Activated effector memory CD4-positive, alpha-beta T cell treated with Interleukin-2 at 50 U/mL for 16 hours (primary cell): ENCODE measurements around the gene UCN3.

Source experiments
- DNase-seq: peaks from one replicate; pipeline ENCODE4 v3.0.0-alpha.2; 2020

Gene UCN3

GRCh38 chr10:5364890-5365338 is at the start of gene UCN3:
Gene UCN3 (plus strand): TSS chr10:5364966. CDS start chr10:5373721, 8,755 bp downstream.
- DNase-seq: no peak

GRCh38 chr10:5317547-5318107 is 47.1 kb upstream of the UCN3 start:
- DNase-seq: peak; percentile 34

- DNase-seq: no peak
Measured at GRCh38 chr10:5318148-5318547, 46.6 kb upstream of the UCN3 start.

- no peak for DNase-seq
Measured at GRCh38 chr10:5319863-5320262, 44.9 kb upstream of the UCN3 start.

- no peak for DNase-seq
Measured at GRCh38 chr10:5321273-5321672, 43.5 kb upstream of the UCN3 start.

GRCh38 chr10:5323446-5323845 is 41.3 kb upstream of the UCN3 start:
- DNase-seq: no peak

GRCh38 chr10:5325076-5325475 is 39.7 kb upstream of the UCN3 start:
- no peak for DNase-seq

GRCh38 chr10:5334196-5334880 is 30.4 kb upstream of the UCN3 start:
- DNase-seq: no peak

GRCh38 chr10:5338010-5338409 is 26.8 kb upstream of the UCN3 start:
- no peak for DNase-seq

- no peak for DNase-seq
Measured at GRCh38 chr10:5343092-5343491, 21.7 kb upstream of the UCN3 start.

GRCh38 chr10:5343561-5343960 is 21.2 kb upstream of the UCN3 start:
- no peak for DNase-seq

- no peak for DNase-seq
Measured at GRCh38 chr10:5343979-5344378, 20.8 kb upstream of the UCN3 start.

GRCh38 chr10:5344746-5345145 is 20.0 kb upstream of the UCN3 start:
- no peak for DNase-seq

- no peak for DNase-seq
Measured at GRCh38 chr10:5346881-5347280, 17.9 kb upstream of the UCN3 start.

GRCh38 chr10:5349362-5349761 is 15.4 kb upstream of the UCN3 start:
- DNase-seq: no peak

GRCh38 chr10:5354068-5354467 is 10.7 kb upstream of the UCN3 start:
- no peak for DNase-seq

- no peak for DNase-seq
Measured at GRCh38 chr10:5355594-5356301, 9.0 kb upstream of the UCN3 start.

GRCh38 chr10:5356302-5356763 is 8.4 kb upstream of the UCN3 start:
- no peak for DNase-seq

GRCh38 chr10:5360318-5360915 is 4.3 kb upstream of the UCN3 start:
- no peak for DNase-seq

GRCh38 chr10:5361966-5362365 is 2.8 kb upstream of the UCN3 start:
- no peak for DNase-seq

- DNase-seq: no peak
Measured at GRCh38 chr10:5362873-5363272, 1.9 kb upstream of the UCN3 start.

- DNase-seq: no peak
Measured at GRCh38 chr10:5364374-5364773, 392 bp upstream of the UCN3 start.

- no peak for DNase-seq
Measured at GRCh38 chr10:5365928-5366327, 1.2 kb downstream of the UCN3 start.
